Stimulated activated CD8-positive, alpha-beta memory T cell treated with anti-CD3 and anti-CD28 coated beads, Interleukin-7, amount 100 ng/mL, for 24 hours (primary cell): Measurements from ENCODE around the gene ZNF383.
A peak's percentile ranks its signal among the peaks of the same experiment; 100 is the strongest.
"Not testable (repeated sequence)": the region's sequence is repeated elsewhere in the genome, so short reads cannot be mapped to it uniquely, and the experiment has no call there.

Source experiments
- DNase-seq: peaks from one replicate; pipeline ENCODE4 v3.0.0-alpha.2; 2020; ENCODE audit warnings: low read depth

ZNF383 gene

GRCh38 chr19:37217775-37218591 is at the start of gene ZNF383:
TSS of gene ZNF383 (plus strand) at chr19:37218214. CDS start at chr19:37230454, 12,240 bp downstream.
- peak; percentile 62 for DNase-seq

- DNase-seq: peak; percentile 76
Measured at GRCh38 chr19:37172368-37173366, 45.3 kb upstream of the ZNF383 start, which contains the start of gene ZNF585A. TSS of gene ZNF585A (minus strand) at chr19:37172695. CDS start at chr19:37169910, 2,785 bp downstream.

- not testable (repeated sequence) for DNase-seq
Measured at GRCh38 chr19:37186071-37186470, 31.9 kb upstream of the ZNF383 start.

GRCh38 chr19:37195248-37195647 is 22.8 kb upstream of the ZNF383 start:
- not testable (repeated sequence) for DNase-seq

- DNase-seq: not testable (repeated sequence)
Measured at GRCh38 chr19:37197115-37197514, 20.9 kb upstream of the ZNF383 start.

DNA sequence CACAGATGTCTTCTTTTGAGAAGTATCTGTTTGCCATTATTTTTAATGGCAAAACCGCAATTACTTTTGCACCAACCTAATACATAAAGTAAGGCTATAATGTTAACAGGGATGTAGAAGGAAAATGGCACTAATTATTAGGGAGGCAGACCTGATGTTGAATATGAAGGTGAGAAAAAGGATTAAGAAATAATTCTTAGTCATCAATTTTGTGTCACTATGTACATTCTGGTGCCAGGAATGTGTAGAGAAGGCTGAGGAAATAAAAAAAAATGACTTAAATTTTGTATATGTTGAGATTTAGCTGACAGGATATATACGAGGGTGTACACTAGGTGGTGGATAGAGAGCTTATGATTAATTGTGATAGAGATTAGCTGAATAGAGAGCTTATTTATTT is 20.2 kb upstream of the ZNF383 start:
- DNase-seq: no peak

DNA sequence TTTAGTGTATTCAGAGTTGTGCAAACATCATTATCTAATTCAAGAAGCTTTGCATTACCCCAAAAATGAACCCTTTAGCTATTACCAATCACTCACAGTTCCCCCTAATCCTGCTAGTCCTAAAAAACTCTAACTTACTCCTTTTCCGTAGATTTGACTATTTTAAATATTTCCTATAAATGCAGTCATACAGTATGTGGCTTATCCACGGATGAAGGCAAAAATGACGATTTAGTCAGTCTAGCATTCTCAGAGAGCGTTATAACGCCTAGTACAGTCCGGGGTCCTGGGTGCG is 587 bp upstream of the ZNF383 start:
- DNase-seq: no peak

DNA sequence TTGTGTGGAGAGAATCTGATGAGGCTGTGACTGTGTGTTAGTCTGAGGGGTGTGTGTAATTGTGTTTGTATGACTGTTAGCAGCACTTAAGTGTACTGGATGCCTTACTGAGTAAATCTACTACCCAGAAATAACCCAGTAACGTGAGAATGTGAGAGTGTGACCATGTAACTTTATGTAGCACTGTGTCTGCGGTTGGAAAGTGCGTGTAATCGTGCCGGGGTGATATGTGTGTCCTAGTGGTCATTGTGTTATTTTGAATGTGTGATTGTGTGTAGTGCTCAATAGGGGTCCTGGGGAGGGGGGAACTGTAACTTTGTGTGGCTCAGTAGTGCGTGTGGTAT is 550 bp downstream of the ZNF383 start:
- no peak for DNase-seq

DNA sequence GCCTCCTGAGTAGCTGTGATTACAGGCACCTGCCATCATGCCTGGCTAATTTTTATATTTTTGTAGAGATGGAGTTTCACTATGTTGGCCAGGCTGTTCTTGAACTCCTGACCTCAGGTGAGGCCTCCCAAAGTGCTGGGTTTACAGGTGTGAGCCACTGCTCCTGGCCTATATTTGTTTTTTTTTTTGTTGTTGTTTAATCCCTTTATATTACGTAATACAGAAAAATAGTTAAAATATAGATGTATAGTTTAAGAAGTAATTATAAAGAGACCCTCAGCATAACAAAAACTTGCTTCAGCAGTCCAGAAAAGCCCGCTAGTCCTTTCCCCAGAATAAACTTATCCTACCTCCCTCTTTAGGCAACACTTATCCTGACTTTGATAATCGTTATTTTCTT is 2.4 kb downstream of the ZNF383 start:
- no peak for DNase-seq

DNA sequence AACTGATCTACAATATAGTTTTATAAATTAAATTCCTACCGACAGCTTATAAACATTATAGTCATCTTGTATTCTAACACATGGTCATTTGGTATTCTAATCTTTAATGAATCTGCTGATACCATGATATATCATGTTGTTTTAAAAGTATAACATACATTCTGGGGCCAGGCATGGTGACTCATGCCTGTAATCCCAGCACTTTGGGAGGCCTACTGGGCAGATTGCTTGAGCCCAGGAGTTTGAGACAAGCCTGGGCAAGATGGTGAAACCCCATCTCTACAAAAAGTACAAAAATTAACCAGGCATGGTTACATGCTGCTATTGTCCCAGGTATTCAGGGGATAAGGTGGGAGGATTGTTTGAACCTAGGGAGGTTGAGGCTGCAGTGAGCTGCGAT is 3.1 kb downstream of the ZNF383 start:
- no peak for DNase-seq

- DNase-seq: no peak
Measured at GRCh38 chr19:37226248-37226647, 8.2 kb downstream of the ZNF383 start.

- DNase-seq: no peak
Measured at GRCh38 chr19:37227996-37228395, 10.0 kb downstream of the ZNF383 start.

DNA sequence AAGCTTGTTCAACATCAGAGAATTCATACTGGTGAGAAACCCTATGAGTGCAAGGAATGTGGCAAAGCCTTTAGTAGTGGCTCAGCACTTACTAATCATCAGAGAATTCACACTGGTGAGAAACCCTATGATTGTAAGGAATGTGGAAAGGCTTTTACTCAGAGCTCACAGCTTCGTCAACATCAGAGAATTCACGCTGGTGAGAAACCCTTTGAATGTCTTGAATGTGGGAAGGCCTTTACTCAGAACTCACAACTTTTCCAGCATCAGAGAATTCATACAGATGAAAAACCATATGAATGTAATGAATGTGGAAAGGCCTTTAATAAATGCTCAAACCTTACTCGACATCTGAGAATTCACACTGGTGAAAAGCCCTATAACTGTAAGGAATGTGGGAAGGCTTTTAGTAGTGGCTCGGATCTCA is 25.2 kb downstream of the ZNF383 start:
- DNase-seq: no peak

GRCh38 chr19:37251308-37252229 is 33.6 kb downstream of the ZNF383 start:
- DNase-seq: no peak

DNA sequence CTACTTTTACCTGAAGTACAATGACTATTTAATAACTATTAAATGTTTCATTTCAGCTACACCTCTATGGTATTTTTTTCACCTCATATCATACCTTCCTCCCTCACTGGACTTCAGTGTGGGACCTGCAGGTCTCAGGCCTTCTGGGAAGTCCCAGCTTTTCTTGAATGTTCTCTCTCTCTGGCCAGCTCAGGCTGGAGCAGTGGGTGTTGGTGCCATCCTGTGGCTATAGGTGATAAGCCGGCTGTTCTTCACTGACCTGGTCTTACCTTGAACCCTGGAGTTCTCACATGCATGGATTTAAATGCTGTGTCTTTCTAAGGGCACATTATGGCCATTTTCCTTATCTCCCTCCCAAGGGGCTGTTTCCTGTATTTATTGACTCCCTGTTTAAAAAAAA is 45.0 kb downstream of the ZNF383 start:
- DNase-seq: not testable (repeated sequence)

- DNase-seq: not testable (repeated sequence)
Measured at GRCh38 chr19:37267005-37267404, 49.0 kb downstream of the ZNF383 start.

DNA sequence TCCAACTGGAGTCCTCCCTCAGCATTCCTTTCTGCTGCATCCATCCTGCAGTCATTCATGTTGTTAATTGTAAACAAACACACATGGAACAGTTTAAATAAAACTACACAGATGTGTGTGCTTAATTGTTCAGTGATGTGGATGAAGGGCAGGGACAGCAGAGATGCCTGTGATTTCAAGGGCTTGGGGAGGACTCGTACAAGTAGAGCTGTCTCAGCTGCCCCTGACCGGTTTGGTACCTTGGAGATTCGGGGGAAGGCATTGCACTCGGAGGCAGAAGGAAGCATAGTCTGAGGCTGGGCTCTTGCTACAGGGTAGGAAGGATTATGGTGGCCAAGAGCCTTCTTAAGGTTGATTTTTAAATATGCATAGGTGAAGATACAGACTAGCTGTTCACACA is 49.7 kb downstream of the ZNF383 start:
- not testable (repeated sequence) for DNase-seq

DNA sequence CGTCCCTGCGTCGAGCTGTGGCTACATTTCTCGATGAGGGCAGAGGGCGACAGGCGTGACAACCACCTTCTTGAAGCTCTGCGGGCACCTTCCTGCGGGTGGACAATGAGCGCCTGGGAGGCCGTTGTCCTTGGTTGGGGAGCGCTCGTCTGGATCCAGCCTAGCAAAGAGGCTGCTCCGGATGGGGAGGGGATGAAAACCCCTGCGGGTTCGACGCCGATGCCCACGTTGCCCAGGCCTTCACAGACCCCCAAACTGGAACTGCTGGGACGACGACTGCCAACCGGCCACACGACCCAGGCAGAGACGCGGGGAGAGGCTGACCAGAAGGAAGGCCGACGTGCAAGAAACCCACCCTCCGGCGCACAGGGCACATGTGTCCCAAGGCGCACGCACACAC is 62.6 kb downstream of the ZNF383 start:
- not testable (repeated sequence) for DNase-seq

DNA sequence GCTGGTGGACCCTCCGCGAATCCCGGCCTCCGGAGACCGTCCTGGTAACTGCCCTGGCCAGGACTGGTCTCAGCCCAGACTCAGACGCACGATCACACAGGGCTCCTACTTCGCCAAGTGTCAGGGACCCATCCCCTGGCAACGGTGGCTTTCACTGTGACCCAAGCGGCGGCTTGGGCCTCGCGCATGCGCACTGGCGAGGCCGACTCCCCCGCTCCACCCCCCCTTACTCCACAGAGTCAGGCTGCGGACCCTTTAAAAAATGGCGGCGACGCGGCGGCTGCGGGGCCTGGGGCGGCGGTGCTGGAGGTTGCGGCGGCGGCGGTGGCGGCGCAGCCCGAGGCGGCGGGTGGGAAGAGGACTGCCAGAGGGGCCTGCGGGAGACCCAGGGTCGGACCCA is 66.0 kb downstream of the ZNF383 start:
- not testable (repeated sequence) for DNase-seq

GRCh38 chr19:37289229-37289628 is 71.2 kb downstream of the ZNF383 start:
- DNase-seq: not testable (repeated sequence)
